ENCODE measurements around the gene C14orf119. TPM values are rescaled to one million over a fixed set of nuclear protein-coding genes. Genes with fewer than 3 reads are reported as not detected.

C14orf119 gene
- polyA plus RNA-seq, 6 donors from 2014 or later, result 31.7 to 81.0 (median 69.0) TPM

DNA sequence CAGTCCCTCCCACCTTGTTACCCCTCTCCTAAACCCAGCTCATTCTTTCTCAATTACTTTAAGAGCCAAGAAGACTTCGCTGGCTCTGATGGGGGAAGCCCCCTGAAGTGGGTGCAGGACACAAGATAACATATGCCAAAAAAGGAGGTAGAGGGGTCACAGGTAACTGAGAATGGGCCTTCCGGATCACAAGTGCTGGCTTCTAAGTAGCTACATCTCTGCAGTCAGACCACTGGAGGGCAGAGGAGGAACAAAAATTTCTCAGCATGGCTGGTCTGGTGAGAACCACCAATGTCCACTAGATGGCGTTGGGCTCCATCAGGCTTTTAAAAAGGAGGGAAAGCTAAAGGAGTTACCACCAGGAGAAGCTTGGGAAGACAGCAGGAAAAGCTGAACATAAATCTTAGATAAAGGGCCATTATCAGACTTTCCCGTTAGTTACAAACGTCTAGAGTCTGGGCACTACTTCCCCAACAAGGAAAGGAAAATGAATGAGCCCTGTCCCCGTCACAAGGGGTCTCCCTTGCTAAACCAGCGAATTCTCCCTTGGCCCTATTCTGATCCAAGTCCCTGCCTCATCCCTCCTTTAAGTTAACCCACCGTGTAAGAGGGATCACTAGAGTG lies 26.4 kb upstream of the C14orf119 start:
- peaks cover 0 to 20% of the 10 kb centered on the region in 2 donors for H3K36me3 Mint-ChIP-seq
- DNase-seq (peak; percentile 74), ATAC-seq (ENCODE audit: low read depth in 2 of 2) (peak; percentile 83 to 86)
- H3K4me3 Mint-ChIP-seq, result peak overlapping the region in 7 of 8 donors; percentile 18 to 82 (median 59)
- H3K27me3 Mint-ChIP-seq, result no peaks in the 10 kb centered on the region
- H3K27ac Mint-ChIP-seq, result peak overlapping the region in 4 of 6 donors; percentile 18 to 91 (median 77)
- H3K4me1 Mint-ChIP-seq, result peaks cover 34 to 48% (median 44%) of the 10 kb centered on the region in 3 donors
- no peaks in the 10 kb centered on the region for H3K9me3 Mint-ChIP-seq

GRCh38 chr14:23069413-23069806 lies 25.9 kb upstream of the C14orf119 start:
- H3K27ac Mint-ChIP-seq, result peak overlapping the region in 4 of 6 donors; percentile 44 to 91 (median 77)

DNA sequence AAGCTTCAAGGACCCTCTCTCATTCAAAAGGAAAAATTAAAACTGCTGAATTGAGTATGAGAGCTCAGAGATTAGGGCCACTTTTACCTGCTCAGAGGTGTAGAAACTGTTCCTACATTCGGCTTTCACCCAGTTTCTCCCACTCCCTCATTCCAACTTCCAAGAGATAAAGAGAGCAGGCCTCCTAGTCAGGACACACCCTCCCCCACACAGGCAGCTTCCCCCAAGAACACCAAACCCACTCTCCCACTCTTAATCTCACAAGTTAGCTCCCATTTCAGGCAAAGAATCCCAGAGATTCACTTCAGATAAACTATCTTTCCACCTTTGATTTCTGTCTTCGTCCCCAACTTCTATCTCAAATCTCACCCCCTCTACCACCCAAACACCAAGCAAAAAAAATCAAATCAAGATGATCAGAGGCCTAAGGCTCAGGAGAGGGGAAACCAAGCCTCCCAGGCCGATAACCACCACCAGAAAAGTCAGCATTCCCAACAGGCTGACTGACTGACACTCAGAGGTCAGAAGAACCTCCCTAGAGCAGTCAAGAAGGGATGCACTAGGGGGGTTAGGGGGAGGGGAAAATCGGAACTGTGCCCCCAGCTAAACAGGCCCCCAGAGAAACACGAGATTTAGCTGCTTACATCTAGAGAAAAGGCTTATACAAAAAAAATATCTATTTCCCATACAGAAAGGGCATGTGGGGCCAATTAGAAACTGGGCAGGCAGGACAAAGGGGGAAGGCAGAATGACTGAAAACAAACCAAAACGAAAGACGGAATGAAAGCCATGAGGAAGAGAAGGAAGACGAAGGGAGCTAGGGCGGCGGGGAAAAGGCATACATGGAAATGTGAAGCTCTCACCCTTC lies 24.8 kb upstream of the C14orf119 start:
- Mint-ChIP-seq H3K27me3 (no peaks in the 10 kb centered on the region), H3K4me3 (peak overlapping the region; percentile 82 to 98 (median 94)), H3K4me1 (peaks cover 34 to 48% (median 44%) of the 10 kb centered on the region in 3 donors), H3K9me3 (no peaks in the 10 kb centered on the region), H3K36me3 (peaks cover 4 to 19% of the 10 kb centered on the region in 2 donors), H3K27ac (peak overlapping the region; percentile 86 to 98 (median 94))
- DNase-seq (no peak), ATAC-seq (ENCODE audit: low read depth in 2 of 2) (no peak)

More at GRCh38 chr14:23069413-23069806, 25.9 kb upstream of the C14orf119 start:
- H3K27me3 Mint-ChIP-seq, result no peaks in the 10 kb centered on the region
- H3K36me3 Mint-ChIP-seq, result peaks cover 0 to 20% of the 10 kb centered on the region in 2 donors
- H3K4me1 Mint-ChIP-seq, result peaks cover 34 to 48% (median 44%) of the 10 kb centered on the region in 3 donors
- ATAC-seq (ENCODE audit: low read depth in 2 of 2) (no peak), DNase-seq (no peak)
- H3K4me3 Mint-ChIP-seq, result peak overlapping the region in 4 of 8 donors; percentile 19 to 87 (median 25)
- H3K9me3 Mint-ChIP-seq, result no peaks in the 10 kb centered on the region

DNA sequence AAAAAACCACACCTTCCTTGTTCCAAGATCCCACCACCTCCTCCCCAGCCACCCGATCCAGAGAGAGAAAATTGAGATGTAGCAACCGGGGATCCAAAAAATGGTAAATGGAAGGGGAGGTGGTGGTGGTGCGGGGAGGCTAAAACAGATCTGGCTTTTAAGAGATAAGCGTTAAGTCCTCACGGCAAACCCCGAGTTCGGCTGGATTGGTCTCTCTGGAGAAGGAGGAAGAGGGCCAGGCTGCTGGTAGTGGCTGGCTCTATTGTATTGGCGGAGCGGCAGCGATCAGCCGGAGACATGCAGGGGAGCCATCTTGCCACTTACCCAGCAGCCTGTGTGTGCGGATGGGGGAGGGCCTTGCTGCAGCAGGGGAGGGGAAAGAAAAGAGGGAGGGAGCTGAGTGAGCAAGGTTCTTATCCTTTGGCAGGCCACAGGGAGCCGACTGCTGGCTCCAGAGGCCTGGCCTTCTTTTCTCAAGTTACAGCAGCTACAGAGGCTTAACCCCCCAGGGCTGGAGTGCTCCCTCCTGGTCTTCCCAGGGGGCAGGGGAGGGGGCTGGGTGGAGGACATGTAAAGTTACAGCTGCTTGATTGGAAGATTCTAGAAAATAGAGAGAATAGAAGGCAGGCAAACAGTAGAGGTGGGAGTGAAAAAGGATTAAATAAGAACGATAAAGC lies 23.9 kb upstream of the C14orf119 start:
- Mint-ChIP-seq H3K4me3 (peak overlapping the region; percentile 82 to 98 (median 94)), H3K36me3 (peaks cover 5 to 13% of the 10 kb centered on the region in 2 donors), H3K9me3 (no peaks in the 10 kb centered on the region), H3K4me1 (peaks cover 30 to 42% (median 38%) of the 10 kb centered on the region in 3 donors), H3K27ac (peak overlapping the region; percentile 93 to 96 (median 94)), H3K27me3 (no peaks in the 10 kb centered on the region)
- ATAC-seq (ENCODE audit: low read depth in 2 of 2), result peak; percentile 81 to 87
- peak; percentile 55 for DNase-seq

DNA sequence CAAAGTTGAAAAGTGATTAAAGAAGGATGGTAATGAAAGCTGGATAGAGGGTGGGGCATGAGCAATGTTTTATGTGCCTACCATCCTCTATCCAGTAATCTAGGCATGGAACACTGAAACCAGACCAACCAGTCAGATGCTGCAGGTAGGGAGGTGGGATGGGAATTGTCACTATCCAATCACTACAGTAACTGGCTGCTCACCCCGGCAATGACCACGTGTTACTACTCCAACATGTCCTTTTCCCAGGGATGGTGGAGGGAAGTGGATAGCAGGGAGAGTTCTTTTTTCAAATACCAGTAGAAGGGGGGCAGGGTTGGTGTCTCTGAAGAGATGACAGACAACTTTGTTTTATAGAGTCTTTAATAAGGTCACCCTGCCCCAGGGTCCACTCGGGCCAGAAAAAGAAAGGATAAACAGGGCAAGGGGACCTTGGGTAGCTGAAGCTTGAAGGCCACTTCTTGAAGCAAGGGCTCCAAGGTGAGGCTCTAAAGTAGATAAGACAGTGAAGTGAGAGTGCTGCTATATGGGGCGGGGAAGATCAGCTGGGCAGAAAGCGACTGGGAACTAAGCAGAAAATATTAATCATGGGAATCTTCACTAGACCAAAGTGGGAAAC lies 23.3 kb upstream of the C14orf119 start:
- Mint-ChIP-seq H3K27ac (peak overlapping the region in 4 of 6 donors; percentile 93 to 96 (median 94)), H3K4me1 (peaks cover 30 to 42% (median 38%) of the 10 kb centered on the region in 3 donors), H3K36me3 (peaks cover 5 to 13% of the 10 kb centered on the region in 2 donors), H3K27me3 (no peaks in the 10 kb centered on the region), H3K9me3 (no peaks in the 10 kb centered on the region), H3K4me3 (peak overlapping the region in 7 of 8 donors; percentile 82 to 98 (median 94))
- no peak for DNase-seq
- ATAC-seq (ENCODE audit: low read depth in 2 of 2), result no peak

DNA sequence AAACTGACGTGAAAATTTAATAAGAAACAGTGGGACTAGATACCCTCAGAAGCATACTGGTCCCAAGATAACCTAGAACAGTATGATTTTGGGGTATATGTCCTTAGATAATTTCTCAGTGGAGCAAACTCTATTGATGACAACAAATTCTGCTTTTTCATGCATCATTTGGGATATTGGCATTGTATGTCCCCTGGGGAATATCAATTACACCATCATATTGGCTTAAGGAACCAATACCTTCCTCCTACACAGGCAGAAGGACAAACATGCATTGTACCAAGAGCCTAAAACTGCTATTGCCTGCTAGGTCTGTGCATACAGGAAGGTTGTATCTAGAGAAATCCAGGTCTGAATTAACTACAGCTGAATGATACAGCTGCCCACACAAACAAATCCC lies 20.4 kb upstream of the C14orf119 start:
- peaks cover 12 to 20% of the 10 kb centered on the region in 2 donors for H3K36me3 Mint-ChIP-seq
- ATAC-seq (ENCODE audit: low read depth in 2 of 2) (no peak), DNase-seq (no peak)
- H3K27ac Mint-ChIP-seq, result no peak overlapping the region
- no peaks in the 10 kb centered on the region for H3K9me3 Mint-ChIP-seq
- no peaks in the 10 kb centered on the region for H3K27me3 Mint-ChIP-seq
- no peak overlapping the region for H3K4me3 Mint-ChIP-seq
- peaks cover 22 to 23% (median 23%) of the 10 kb centered on the region in 3 donors for H3K4me1 Mint-ChIP-seq

GRCh38 chr14:23076785-23077408 lies 18.4 kb upstream of the C14orf119 start:
- Mint-ChIP-seq H3K9me3 (no peaks in the 10 kb centered on the region), H3K27ac (no peak overlapping the region), H3K36me3 (peaks cover 21 to 29% of the 10 kb centered on the region in 2 donors), H3K4me1 (peaks cover 4 to 5% (median 4%) of the 10 kb centered on the region in 3 donors), H3K27me3 (no peaks in the 10 kb centered on the region), H3K4me3 (no peak overlapping the region)
- ATAC-seq (ENCODE audit: low read depth in 2 of 2) (peak; percentile 38 to 71), DNase-seq (no peak)

DNA sequence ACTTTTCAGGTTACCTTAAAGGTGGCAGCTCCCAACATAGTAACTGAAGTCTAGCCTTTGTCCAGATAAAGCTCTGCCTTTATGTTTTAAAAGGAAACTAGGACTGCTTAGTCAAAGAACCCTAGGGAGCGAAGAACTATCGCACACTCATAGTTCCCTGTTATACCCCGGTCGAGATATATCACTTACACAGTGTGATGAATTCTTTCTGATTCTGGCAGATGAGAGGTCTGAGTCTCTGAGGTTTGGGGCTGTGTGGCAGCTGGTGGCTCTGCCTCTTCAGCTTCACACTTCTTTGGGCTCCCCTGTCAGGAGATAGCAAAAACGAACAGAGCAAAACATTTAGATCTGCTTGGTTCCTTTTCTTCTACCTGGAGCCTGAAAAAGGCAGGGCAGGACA lies 17.3 kb upstream of the C14orf119 start:
- no peak for DNase-seq
- Mint-ChIP-seq H3K27ac (no peak overlapping the region), H3K36me3 (peaks cover 21 to 26% of the 10 kb centered on the region in 2 donors), H3K4me3 (no peak overlapping the region), H3K9me3 (no peaks in the 10 kb centered on the region), H3K4me1 (no peaks in the 10 kb centered on the region), H3K27me3 (no peaks in the 10 kb centered on the region)
- ATAC-seq (ENCODE audit: low read depth in 2 of 2), result no peak

DNA sequence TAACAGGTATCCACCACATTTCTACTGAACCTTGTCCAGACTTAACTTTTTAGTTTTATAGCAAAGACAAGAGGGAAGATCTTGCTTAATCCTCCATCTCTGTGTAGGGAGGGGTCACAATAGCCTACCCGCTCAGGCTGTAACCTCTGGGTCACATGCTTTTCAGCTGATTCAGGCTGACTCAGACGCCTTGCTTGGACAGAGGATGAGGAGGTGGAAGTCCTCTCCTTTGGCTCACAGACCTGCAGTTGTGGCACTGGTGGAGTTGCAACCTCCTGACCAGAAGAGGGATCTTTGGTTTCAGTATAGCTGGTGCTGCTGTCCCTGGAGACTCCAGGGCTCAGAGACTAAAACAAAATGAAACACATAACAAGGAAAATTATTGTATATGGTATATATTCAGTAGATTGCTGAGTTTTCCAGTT lies 16.6 kb upstream of the C14orf119 start:
- Mint-ChIP-seq H3K4me1 (no peaks in the 10 kb centered on the region), H3K4me3 (peak overlapping the region in 1 of 8 donors; percentile 15), H3K36me3 (peaks cover 21 to 26% of the 10 kb centered on the region in 2 donors), H3K27ac (peak overlapping the region in 1 of 6 donors; percentile 30), H3K9me3 (no peaks in the 10 kb centered on the region), H3K27me3 (no peaks in the 10 kb centered on the region)
- no peak for ATAC-seq (ENCODE audit: low read depth in 2 of 2)
- DNase-seq, result no peak

DNA sequence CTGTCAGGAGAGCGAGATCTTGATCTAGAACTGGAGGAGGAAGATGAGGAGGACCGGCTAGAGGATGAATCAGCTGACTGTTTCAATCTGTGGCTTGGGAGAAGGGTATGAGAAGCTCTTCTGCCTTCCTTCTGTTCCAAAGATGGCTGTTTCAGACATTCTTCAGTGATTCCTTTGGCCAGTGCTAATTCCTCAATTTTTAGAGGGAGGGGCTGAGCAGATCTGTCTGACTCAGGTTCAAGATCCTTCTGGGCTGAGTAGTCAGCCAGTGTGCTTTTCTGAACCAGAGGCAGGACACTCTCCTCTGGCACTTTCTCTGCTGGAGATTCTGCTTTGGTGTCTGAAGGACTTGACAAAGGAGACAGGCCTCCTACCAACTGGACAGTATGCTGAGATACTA lies 15.6 kb upstream of the C14orf119 start:
- peaks cover 21 to 26% of the 10 kb centered on the region in 2 donors for H3K36me3 Mint-ChIP-seq
- ATAC-seq (ENCODE audit: low read depth in 2 of 2) (no peak), DNase-seq (no peak)
- no peak overlapping the region for H3K4me3 Mint-ChIP-seq
- no peaks in the 10 kb centered on the region for H3K4me1 Mint-ChIP-seq
- peak overlapping the region in 2 of 6 donors; percentile 44 to 94 for H3K27ac Mint-ChIP-seq
- H3K9me3 Mint-ChIP-seq, result no peaks in the 10 kb centered on the region
- no peaks in the 10 kb centered on the region for H3K27me3 Mint-ChIP-seq

DNA sequence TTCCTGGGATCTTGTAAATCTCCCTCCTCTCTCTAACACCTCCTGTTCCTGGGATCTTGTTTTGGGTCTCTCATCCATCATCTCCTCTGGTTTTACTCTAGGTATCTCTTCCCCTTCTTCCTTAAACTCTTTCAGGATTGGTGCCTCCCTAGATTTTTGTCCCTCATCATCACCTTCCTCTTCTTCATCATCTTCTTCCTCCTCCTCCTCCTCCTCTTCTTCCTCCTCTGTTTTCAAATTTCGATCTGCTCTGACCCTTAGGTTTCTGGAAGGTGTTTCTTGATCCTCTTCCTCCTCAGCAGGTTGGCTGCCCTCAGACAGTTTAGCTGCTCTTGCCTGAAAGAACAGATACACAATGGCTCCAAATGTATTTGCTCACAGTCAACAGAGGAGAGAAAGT lies 14.8 kb upstream of the C14orf119 start:
- Mint-ChIP-seq H3K36me3 (peaks cover 17 to 27% of the 10 kb centered on the region in 2 donors), H3K9me3 (no peaks in the 10 kb centered on the region), H3K27me3 (no peaks in the 10 kb centered on the region), H3K27ac (peak overlapping the region in 2 of 6 donors; percentile 29 to 52), H3K4me3 (peak overlapping the region in 1 of 8 donors; percentile 40), H3K4me1 (no peaks in the 10 kb centered on the region)
- ATAC-seq (ENCODE audit: low read depth in 2 of 2) (no peak), DNase-seq (no peak)

- Mint-ChIP-seq H3K36me3 (peaks cover 3 to 36% of the 10 kb centered on the region in 2 donors), H3K27me3 (no peaks in the 10 kb centered on the region), H3K4me3 (no peak overlapping the region), H3K4me1 (peaks cover 6 to 8% (median 6%) of the 10 kb centered on the region in 3 donors), H3K9me3 (no peaks in the 10 kb centered on the region), H3K27ac (no peak overlapping the region)
- no peak for ATAC-seq (ENCODE audit: low read depth in 2 of 2)
- no peak for DNase-seq
Measured at GRCh38 chr14:23085458-23085857, 9.8 kb upstream of the C14orf119 start.

Data from naive B cell (primary cell).